Stimulated activated CD8-positive, alpha-beta memory T cell treated with anti-CD3 and anti-CD28 coated beads, Interleukin-4, amount 100 ng/mL, for 1 hour (primary cell): Measurements from ENCODE around the gene GPER1.
"Not testable (repeated sequence)": the region's sequence is repeated elsewhere in the genome, so short reads cannot be mapped to it uniquely, and the experiment has no call there.

Experiments
- DNase-seq, 2 donors: peaks; one replicate each; pipeline ENCODE4 v3.0.0-alpha.2; 2020; ENCODE audit warnings: low read depth in 2 of 2, low spot score in 1 of 2

Gene GPER1

DNA sequence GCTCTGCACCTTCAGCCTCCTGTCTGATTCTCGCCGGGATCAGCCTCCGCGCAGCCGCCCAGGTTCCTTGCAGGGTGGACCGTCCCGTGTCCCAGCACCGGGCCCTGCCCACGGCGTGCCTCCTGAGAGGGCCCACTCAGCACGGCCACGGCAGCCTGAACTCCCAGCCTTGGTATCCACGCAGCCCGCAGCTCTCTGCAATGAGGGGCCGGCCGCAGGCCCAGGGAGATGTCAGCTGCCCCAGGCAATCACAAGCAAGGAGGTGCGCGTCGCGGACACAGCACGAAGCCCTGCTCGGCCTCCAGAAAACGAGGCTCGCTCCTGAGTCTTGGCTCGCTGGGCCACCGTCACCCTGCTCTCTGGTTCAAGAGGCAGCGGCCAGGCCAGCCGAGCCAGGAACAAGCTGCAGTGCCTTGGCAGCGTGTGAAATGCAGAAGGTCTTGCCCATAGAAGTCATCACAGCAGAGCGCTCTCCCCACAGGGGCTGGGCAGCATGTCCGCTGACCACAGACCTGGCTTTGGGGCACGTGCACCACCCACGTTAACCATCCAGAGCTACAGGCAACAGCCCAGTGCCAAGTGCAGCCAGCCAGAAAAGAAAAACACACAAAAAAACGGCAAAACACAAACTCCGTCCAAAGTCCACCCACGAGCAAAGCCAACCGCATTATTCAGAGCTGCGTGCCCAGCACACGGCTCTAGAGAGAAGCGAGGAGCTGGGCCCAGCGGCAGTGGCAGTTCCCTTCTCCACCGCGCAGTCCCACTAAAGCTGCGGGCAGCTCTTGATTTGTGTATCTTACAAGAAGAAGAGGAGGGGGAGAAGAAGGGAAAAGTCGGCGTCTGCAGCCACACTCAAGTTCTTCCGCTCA, 13.9 kb downstream of the GPER1 start:
- no peak for DNase-seq

GRCh38 chr7:1103009-1103788, 15.3 kb downstream of the GPER1 start:
- DNase-seq, result no peak

GRCh38 chr7:1103789-1104515, 16.0 kb downstream of the GPER1 start:
- no peak for DNase-seq

DNA sequence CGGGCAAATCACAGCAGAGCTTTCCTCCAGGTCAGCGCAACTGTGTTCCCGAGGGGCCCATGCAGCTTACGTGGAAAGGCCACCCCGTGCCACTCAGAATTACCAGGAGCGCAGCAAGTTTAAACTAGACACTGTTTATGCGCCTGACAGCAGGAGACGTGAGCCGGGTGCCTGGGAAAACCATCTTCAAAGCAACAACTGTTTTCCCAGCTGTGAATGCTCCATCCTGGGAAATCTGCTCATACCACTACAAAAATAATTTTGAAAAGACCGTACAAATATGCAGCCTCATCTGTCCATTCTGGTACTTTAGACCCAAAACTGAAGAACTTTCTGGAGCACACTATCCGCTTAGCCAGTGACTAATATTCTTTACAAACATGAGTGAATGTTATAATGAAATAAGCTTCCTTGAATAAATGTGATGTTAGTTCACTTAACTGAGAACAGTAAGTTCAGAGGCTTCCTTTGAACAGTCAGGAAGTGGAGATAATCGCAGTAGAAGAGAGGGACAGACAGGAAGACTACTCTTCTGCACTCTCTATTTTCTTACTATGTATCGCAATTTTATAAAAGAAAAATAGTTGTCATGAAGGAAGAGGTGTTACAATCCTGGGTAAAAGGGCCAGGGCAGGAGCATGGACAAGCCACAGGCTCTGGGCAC, 16.7 kb downstream of the GPER1 start:
- no peak for DNase-seq

- DNase-seq, result no peak
Measured at GRCh38 chr7:1105189-1105588, 17.3 kb downstream of the GPER1 start.

GRCh38 chr7:1106063-1106792, 18.3 kb downstream of the GPER1 start:
- no peak for DNase-seq

DNA sequence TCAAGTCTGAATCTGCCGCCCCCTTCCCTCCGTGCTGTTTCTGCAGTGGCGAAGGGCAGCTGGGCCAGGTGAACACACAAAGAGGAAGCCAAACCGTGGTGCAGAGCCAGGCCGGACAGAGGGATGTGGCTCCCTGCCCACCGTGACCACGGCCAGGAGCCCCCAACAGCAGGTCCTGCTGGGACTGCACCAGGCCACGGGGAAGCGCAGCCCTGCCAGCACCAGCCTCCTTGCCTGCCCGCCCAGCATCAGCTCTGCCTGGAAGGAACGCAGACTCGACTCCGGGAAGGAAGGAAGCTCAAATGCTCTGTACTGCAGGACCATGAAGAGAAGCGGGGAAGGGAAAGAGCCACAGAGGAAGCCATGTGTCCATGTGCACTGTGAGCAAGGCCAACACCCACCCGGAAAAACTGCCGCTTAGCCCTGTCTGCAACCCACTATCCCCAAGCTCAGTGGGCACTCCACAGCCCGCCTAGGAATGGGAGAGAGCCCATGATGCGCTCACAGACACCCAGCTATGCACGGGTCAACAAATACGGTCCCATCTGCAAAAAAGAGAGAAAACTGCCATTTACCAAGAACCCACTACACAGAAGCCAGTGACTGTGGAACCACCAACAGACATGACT, 19.0 kb downstream of the GPER1 start:
- no peak for DNase-seq

GRCh38 chr7:1108264-1108920, 20.5 kb downstream of the GPER1 start:
- DNase-seq, result no peak

GRCh38 chr7:1109581-1110310, 21.8 kb downstream of the GPER1 start:
- DNase-seq, result no peak

DNA sequence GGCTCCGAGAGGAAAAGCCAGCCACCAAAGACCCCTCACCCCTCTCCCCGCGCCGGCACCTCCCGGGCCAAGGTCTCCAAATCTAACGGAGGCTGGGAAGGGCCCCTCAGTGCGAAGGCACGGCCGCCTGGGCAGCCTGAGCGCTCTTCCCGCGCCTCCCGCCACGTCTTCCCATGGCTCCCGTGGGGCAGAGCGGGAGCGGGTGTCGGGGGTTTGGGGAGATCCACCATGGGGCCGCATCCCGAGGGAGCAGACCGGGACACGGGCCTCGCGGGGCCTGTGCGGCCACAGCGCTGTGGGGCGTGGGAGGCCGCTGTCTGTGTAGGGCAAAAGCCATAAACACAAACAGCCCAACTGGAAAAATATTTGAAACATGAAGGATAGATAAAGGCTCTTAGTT, 22.4 kb downstream of the GPER1 start:
- no peak for DNase-seq

DNA sequence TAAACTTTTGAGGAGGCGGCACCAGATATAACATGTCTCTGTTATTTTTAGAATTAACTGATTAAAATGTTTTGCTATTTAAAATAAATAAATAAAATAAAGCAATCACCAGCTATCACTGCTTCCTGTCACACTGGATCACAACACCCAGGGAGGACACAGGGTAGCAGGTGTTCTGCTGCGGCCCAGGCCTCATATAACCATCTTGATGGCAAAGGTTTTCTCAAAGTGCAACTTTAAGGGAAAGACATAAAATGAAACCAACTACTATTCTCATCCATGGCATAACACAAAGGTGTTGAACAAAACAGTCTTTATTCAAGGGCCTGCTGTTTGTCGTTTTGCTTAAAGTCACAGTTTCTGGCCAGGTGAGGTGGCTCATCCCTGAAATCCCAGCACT, 23.2 kb downstream of the GPER1 start:
- DNase-seq, result no peak

GRCh38 chr7:1112109-1112508, 24.2 kb downstream of the GPER1 start:
- DNase-seq, result no peak

GRCh38 chr7:1112625-1113547, 25.0 kb downstream of the GPER1 start:
- no peak for DNase-seq

DNA sequence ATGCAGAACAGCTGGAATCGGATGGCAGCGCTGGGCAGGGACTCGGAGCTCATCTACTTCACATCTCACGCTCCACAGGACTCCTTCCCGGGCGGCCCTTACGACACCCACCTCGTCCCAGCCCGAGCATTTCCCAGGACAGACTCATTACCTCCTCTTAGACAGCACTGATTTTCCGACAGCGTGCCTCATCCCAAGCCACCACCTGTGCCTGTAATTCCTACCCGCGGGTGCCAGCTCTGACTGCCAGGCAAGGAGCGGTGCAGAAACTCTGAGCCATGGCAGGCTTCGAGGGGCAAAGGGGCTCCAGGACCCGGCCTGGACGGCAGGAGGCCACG, 25.6 kb downstream of the GPER1 start:
- DNase-seq, result no peak

- DNase-seq, result no peak
Measured at GRCh38 chr7:1114088-1114487, 26.2 kb downstream of the GPER1 start.

- no peak for DNase-seq
Measured at GRCh38 chr7:1114505-1114904, 26.6 kb downstream of the GPER1 start.

GRCh38 chr7:1115171-1116045, 27.5 kb downstream of the GPER1 start:
- DNase-seq, result not testable (repeated sequence)
